Urinary bladder (tissue), 4 donors: ENCODE data around the gene HOXB13. TPM values are rescaled to one million over a fixed set of nuclear protein-coding genes. Genes with fewer than 3 reads are reported as not detected.

Experiments used
- DNase-seq: peaks from one replicate; pipeline ENCODE4 v3.0.0-alpha.2; 2015; ENCODE audit errors: extremely low spot score
- H3K27ac ChIP-seq: one replicate; pipeline ENCODE4 v1.5.1; 2013; ENCODE audit warnings: low read depth, mild to moderate bottlenecking, moderate library complexity
- H3K36me3 ChIP-seq: one replicate; pipeline ENCODE4 v1.6.1; 2013; ENCODE audit warnings: mild to moderate bottlenecking, moderate library complexity; ENCODE audit not compliant: insufficient read depth
- H3K4me1 ChIP-seq: one replicate; pipeline ENCODE4 v1.6.1; 2013; ENCODE audit warnings: mild to moderate bottlenecking, moderate library complexity; ENCODE audit not compliant: insufficient read depth
- H3K4me3 ChIP-seq: one replicate; pipeline ENCODE4 v1.5.1; 2013; ENCODE audit warnings: low read depth, low read length
- WGBS: extraction: QIAGEN DNeasy Blood & Tissue Kit; methylation state at CpG from one replicate; pipeline ENCODE4 v1.1.7; 2013; 5-methylcytosine and 5-hydroxymethylcytosine counted together
- polyA plus RNA-seq: library from polyadenylated mRNA; stranded (reverse); fragments of 200-250 nt; gene quantifications from one replicate; pipeline ENCODE4 v1.2.3, GENCODE V29; 2013
- total RNA-seq: library from RNA; depleted of rRNA; stranded (reverse); fragments of >200 nt; gene quantifications from one replicate; pipeline ENCODE4 v1.2.3, GENCODE V29; 2014
- donor health status: healthy with polysubstance abuse.
- donor health status: healthy.

HOXB13 gene
- total RNA-seq (1.7 TPM), polyA plus RNA-seq (1.5 TPM)

DNA sequence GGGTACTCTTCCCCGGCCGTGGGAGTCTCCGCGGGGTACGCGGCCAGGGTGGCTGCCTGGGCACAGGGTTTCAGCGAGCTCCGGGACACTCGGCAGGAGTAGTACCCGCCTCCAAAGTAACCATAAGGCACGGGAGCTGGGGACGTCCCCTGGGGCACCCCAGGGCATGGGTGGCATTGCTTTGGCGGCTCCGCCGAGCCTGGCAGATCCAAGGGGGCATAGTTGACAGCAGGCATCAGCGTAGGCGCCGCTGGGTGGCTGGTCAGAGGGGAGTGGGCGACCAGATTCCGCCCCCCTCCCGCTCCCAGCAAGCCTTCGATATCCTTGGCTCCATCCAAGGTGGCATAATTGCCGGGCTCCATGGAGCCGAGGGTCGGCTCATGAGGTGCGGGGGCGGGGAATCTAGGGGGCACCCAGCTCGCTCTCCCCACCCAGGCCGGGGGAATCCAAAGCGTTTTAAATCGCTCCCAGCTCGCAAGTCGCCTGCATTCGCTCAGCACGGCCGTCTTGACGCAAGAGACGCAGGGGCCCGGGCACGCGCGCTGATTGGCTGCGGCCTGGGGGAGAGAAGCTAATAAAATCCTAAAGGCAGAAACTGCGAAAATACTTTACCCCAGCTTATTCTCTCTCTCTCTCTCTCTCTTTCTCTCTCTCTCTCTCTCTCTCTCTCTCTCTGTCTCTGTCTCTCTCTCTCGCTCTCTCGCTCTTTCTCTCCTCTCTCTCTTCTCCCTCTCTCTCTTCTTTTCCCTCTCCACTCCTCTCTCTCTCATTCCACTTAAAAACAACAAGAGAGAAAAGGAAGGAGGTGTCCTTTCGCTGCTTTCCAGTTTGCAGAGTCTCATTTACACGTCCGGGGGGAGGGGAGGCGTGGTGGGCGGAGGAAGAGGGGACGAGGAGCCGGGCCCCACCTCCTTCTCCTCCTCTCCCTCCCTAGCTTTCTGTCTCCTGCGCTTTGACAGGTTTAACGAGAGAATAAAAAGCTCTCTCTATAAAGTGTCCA, at the start of gene HOXB13:
Gene HOXB13, minus strand, starts transcription at position 519 of the 1,000 bp plus-strand sequence. Its CDS starts 157 bp downstream, at position 362.
- H3K4me3 ChIP-seq: peak within 1 kb of the TSS; percentile 27
- DNase-seq: no peak
- no peaks in the 10 kb centered on the region for H3K36me3 ChIP-seq
- no peaks in the 10 kb centered on the region for H3K4me1 ChIP-seq
- no peak within 1 kb of the TSS for H3K27ac ChIP-seq
- 3% methylated on average over 55 of the region's 55 CpGs for WGBS

DNA sequence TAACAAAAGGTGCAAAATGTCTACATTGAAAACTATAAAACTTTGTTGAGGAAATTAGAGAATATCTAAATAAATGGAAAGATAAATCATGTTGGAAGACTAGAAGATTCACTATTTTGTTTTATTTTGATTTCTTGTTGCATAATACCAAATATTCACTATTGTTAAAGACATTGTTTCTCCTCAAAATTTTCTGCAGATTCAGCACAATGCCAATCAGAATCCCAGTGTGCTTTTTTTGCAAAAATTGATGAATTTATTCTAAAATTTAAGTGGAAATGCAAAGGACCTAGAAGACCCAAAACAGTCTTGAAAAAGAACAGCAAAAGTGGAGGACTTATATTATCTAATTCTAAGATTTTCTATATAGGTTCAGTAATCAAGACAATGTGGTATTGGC, 48.1 kb upstream of the HOXB13 start:
- Histone ChIP-seq H3K36me3 (no peaks in the 10 kb centered on the region), H3K4me1 (no peaks in the 10 kb centered on the region), H3K27ac (no peak overlapping the region), H3K4me3 (no peak overlapping the region)
- DNase-seq: no peak

DNA sequence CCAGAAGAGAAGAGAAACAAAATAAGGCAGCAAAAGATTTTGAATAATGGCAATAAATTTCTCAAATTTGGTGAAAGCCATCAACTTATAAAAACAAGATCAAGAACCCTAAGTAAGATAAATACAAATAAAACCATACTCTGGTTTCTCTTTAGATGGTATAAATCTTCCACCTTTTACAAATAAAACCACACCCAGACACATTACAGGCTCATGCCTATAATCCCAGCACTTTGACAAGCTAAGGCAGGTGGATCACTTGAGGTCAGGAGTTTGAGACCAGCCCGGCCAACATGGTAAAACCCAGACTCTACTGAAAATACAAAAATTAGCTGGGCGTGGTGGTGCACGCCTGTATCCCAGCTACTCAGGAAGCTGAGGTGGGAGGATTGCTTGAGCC, 44.7 kb upstream of the HOXB13 start:
- Histone ChIP-seq H3K27ac (no peak overlapping the region), H3K4me1 (no peaks in the 10 kb centered on the region), H3K36me3 (no peaks in the 10 kb centered on the region), H3K4me3 (no peak overlapping the region)
- DNase-seq: no peak
- WGBS: 83% methylated on average over 3 of the region's 3 CpGs

- 40% methylated on average over 3 of the region's 3 CpGs for WGBS
- Histone ChIP-seq H3K4me3 (no peak overlapping the region), H3K27ac (no peak overlapping the region), H3K4me1 (no peaks in the 10 kb centered on the region), H3K36me3 (no peaks in the 10 kb centered on the region)
- no peak for DNase-seq
Observed at GRCh38 chr17:48770954-48771353, 42.4 kb upstream of the HOXB13 start.

- Histone ChIP-seq H3K4me3 (no peak overlapping the region), H3K36me3 (no peaks in the 10 kb centered on the region), H3K27ac (no peak overlapping the region), H3K4me1 (no peaks in the 10 kb centered on the region)
- WGBS: 72% methylated on average over 5 of the region's 5 CpGs
- DNase-seq: no peak
Observed at GRCh38 chr17:48769009-48769675, 40.6 kb upstream of the HOXB13 start.

DNA sequence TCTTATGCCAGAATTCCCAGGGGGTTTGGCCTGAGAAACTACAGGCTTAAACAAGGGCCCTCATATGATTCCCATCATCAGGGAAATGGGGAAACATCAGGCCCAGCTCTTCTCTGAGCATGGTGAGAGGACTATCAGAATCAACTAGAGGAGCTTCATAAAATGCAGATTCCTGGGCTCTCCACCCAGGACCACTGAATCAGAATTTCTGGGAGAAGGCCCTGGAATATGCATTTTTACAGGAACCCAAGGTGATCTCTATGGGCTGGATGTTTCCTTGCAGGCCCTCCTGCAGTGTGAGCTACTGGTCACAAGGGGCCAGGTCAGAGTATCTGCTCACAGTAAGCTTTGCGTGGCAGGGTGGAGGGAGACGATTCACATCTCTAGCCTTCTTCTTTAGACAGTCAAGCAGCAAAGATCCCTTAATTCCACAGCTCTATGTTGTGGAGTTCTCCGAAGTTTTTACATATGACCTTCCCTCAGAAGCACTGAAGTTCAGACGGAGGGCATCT, 38.8 kb upstream of the HOXB13 start:
- H3K27ac ChIP-seq: no peak overlapping the region
- no peak for DNase-seq
- no peaks in the 10 kb centered on the region for H3K4me1 ChIP-seq
- H3K4me3 ChIP-seq: no peak overlapping the region
- H3K36me3 ChIP-seq: no peaks in the 10 kb centered on the region
- 68% methylated on average over 4 of the region's 4 CpGs for WGBS

- no peak overlapping the region for H3K4me3 ChIP-seq
- WGBS: 67% methylated on average over 6 of the region's 6 CpGs
Observed at GRCh38 chr17:48761114-48761513, 32.6 kb upstream of the HOXB13 start.

DNA sequence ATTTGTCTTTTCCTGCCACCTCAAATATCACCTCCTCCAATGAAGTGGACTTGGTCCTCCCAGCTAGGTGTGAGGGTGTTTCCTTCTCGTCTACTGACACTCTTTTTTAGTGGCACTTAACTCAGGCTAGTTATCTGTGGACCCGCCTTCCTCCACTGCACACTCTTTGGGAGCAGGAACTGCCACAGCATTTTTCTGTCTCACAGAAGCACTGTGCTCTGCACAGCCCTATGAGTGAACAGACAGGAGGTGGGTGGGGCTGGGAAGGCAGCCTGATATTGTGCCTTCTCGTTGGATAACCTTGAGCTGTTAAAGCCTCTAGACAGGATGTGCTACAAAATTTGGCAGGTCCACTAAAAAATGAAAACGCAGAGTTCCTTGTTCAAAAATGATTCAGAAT, 31.9 kb upstream of the HOXB13 start:
- Histone ChIP-seq H3K36me3 (no peaks in the 10 kb centered on the region), H3K4me3 (no peak overlapping the region), H3K4me1 (no peaks in the 10 kb centered on the region), H3K27ac (no peak overlapping the region)
- 22% methylated on average over 4 of the region's 4 CpGs for WGBS
- DNase-seq: no peak

More at GRCh38 chr17:48761114-48761513, 32.6 kb upstream of the HOXB13 start:
- no peaks in the 10 kb centered on the region for H3K36me3 ChIP-seq
- no peak overlapping the region for H3K27ac ChIP-seq
- H3K4me1 ChIP-seq: no peaks in the 10 kb centered on the region
- no peak for DNase-seq

DNA sequence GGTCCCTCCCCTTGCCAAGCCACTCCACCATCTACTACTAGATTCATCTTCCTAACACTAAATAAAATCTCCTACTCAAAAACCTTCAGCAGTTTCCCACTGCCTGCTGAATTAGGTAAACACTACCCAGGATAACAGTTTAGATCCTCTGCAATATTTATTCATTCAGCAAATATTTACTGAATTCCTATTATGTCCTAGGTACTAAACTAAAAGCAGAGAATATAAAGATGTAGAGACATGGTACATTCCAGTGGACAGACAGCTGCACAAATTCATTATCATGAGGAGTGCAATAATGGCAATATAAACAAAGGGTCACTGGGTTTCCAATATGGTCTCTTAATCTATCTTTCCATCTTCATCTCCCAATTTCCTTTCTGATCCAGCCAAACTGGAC, 30.7 kb upstream of the HOXB13 start:
- Histone ChIP-seq H3K4me3 (no peak overlapping the region), H3K4me1 (no peaks in the 10 kb centered on the region), H3K27ac (no peak overlapping the region), H3K36me3 (no peaks in the 10 kb centered on the region)
- DNase-seq: no peak

GRCh38 chr17:48757524-48757961, 29.0 kb upstream of the HOXB13 start:
- no peaks in the 10 kb centered on the region for H3K36me3 ChIP-seq
- WGBS: 26% methylated on average over 2 of the region's 2 CpGs
- H3K27ac ChIP-seq: no peak overlapping the region
- no peaks in the 10 kb centered on the region for H3K4me1 ChIP-seq
- no peak for DNase-seq
- no peak overlapping the region for H3K4me3 ChIP-seq

- Histone ChIP-seq H3K36me3 (no peaks in the 10 kb centered on the region), H3K4me1 (no peaks in the 10 kb centered on the region), H3K4me3 (no peak overlapping the region), H3K27ac (no peak overlapping the region)
- no peak for DNase-seq
- 37% methylated on average over 3 of the region's 3 CpGs for WGBS
Observed at GRCh38 chr17:48756830-48757251, 28.3 kb upstream of the HOXB13 start.

- H3K4me3 ChIP-seq: no peak overlapping the region
- no peaks in the 10 kb centered on the region for H3K4me1 ChIP-seq
- WGBS: 22% methylated on average over 8 of the region's 8 CpGs
- DNase-seq: no peak
- H3K27ac ChIP-seq: no peak overlapping the region
- no peaks in the 10 kb centered on the region for H3K36me3 ChIP-seq
Observed at GRCh38 chr17:48755356-48755755, 26.8 kb upstream of the HOXB13 start.

- Histone ChIP-seq H3K36me3 (no peaks in the 10 kb centered on the region), H3K4me1 (no peaks in the 10 kb centered on the region), H3K27ac (no peak overlapping the region), H3K4me3 (no peak overlapping the region)
- WGBS: 6% methylated on average over 52 of the region's 52 CpGs
- DNase-seq: no peak
Observed at GRCh38 chr17:48754500-48755261, 26.1 kb upstream of the HOXB13 start.
